NB4 (cell line): Measurements from ENCODE around the gene NECAB3.

ENCODE experiments used
- DNase-seq: peaks from one replicate; pipeline ENCODE4 v3.0.0; 2010; ENCODE audit warnings: low read depth
- H3K4me3 ChIP-seq: one replicate; pipeline ENCODE4 v1.5.1; 2011; ENCODE audit warnings: mild to moderate bottlenecking, low read depth, low read length, moderate library complexity
- CTCF ChIP-seq: IDR thresholded peaks from one replicate; pipeline ENCODE4 v1.5.1; 2012; ENCODE audit warnings: low read depth, low read length
- MYC ChIP-seq: IDR thresholded peaks from 2 replicates; pipeline ENCODE4 v1.6.1; 2011; ENCODE audit warnings: low read depth, low read length
- POLR2A ChIP-seq: IDR thresholded peaks from 2 replicates; pipeline ENCODE4 v1.6.1; 2011; ENCODE audit warnings: mild to moderate bottlenecking; ENCODE audit not compliant: insufficient read length; ENCODE audit errors: extremely low read depth
- TF ChIP-seq, protein P1 (sequence below): IDR thresholded peaks from 2 replicates; pipeline ENCODE4 v1.6.1; 2011; ENCODE audit warnings: low read depth, low read length

NECAB3 gene

GRCh38 chr20:33656783-33657703 lies 17.2 kb downstream of the NECAB3 start:
- TF ChIP-seq CTCF (no peak), MYC (no peak)
- no peak for DNase-seq
- H3K4me3 ChIP-seq: no peak overlapping the region

- no peak for DNase-seq
- no peak overlapping the region for H3K4me3 ChIP-seq
- TF ChIP-seq CTCF: no peak
- no peak for TF ChIP-seq POLR2A
- TF ChIP-seq, protein P1, sequence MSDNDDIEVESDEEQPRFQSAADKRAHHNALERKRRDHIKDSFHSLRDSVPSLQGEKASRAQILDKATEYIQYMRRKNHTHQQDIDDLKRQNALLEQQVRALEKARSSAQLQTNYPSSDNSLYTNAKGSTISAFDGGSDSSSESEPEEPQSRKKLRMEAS: no peak
- no peak for TF ChIP-seq MYC
Measured at GRCh38 chr20:33656010-33656782, 18.0 kb downstream of the NECAB3 start.

DNA sequence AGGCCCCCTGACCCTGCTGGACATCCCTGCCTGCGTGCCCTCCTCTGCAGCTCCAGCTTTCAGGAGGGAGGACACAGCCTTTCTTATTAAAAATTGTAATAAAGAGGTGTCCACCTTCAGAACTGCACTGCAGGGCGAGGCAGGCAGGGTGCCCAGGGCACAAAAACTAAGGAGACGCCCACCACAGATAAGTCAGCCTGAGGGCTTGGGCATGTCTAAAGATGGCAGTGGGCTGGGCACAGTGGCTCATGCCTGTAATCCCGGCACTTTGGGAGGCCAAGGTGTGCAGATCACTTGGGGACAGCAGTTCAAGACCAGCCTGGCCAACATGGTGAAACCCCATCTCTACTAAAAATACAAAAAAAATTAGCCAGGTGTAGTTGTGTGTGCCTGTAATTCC lies 19.1 kb downstream of the NECAB3 start:
- no peak for DNase-seq
- H3K4me3 ChIP-seq: no peak overlapping the region
- no peak for TF ChIP-seq CTCF
- no peak for TF ChIP-seq MYC

DNA sequence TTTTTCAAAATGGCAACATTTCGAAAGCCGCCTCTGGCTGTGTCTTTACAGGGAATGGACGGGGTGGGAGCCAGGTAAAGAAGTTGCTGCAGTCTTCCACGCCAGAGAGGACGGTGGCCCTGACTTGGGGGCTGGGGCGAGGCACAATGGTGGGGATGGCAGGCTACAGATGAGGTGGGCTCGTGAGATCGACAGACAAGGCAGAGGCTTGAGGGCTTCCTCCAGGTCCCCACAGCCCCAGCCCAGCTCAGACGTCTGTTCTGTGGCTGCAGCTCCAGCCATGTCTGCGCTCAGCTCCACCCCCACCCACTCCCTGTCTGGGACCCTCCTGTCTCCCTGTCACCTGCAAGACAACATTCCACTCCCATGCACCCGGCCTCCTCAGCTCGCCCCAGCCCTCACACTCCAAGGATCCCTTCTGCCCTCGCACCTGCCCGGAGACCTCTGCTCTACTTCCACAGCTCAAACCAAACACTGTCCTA lies 19.5 kb downstream of the NECAB3 start:
- DNase-seq: no peak
- H3K4me3 ChIP-seq: no peak overlapping the region
- TF ChIP-seq, protein P1: no peak
- TF ChIP-seq MYC (no peak), POLR2A (no peak), CTCF (no peak)

DNA sequence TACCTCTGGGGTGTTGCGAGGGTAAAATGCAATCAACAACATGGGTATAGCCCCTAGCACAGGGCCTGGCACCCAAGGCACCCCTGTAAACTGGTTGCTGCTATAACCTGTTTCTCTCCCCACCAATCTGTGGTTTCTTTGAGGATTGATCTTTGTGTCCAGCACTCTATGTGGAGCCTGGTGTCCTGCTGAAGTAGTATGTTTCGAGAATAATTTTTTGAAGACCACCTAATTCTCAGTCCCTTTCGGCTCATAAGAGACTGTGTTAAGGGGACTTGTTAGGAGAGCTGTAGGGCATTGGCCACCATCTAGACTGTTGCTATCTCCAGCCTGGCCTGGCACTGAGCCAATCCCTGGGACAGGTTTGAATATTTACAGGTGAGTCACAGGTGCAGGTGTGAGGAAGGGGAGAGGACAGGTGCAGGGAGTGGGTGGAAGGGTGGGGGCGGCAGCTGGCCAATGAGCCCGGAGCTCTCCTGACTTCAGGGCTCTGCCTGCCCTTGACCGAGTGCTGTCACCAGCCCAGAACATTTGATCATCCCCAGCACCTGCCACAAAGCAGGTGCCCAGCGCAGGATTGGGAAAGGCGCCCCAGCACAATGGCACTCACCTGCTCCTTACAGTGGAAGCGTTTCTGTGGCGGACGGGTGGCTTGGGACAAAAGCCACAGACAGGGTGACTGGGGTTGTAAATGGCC lies 20.2 kb downstream of the NECAB3 start:
- DNase-seq: no peak
- no peak for TF ChIP-seq POLR2A
- TF ChIP-seq CTCF: no peak
- no peak for TF ChIP-seq MYC
- TF ChIP-seq, protein P1: no peak
- no peak overlapping the region for H3K4me3 ChIP-seq
